ENCODE results near the gene LGR6. TPM values are rescaled to one million over a fixed set of nuclear protein-coding genes. Genes with fewer than 3 reads are reported as not detected.
"Not testable (repeated sequence)": the region's sequence is repeated elsewhere in the genome, so short reads cannot be mapped to it uniquely, and the experiment has no call there.

Gene LGR6
- total RNA-seq, 2 donors from 2014 or later, result 6.0 to 6.1 TPM

DNA sequence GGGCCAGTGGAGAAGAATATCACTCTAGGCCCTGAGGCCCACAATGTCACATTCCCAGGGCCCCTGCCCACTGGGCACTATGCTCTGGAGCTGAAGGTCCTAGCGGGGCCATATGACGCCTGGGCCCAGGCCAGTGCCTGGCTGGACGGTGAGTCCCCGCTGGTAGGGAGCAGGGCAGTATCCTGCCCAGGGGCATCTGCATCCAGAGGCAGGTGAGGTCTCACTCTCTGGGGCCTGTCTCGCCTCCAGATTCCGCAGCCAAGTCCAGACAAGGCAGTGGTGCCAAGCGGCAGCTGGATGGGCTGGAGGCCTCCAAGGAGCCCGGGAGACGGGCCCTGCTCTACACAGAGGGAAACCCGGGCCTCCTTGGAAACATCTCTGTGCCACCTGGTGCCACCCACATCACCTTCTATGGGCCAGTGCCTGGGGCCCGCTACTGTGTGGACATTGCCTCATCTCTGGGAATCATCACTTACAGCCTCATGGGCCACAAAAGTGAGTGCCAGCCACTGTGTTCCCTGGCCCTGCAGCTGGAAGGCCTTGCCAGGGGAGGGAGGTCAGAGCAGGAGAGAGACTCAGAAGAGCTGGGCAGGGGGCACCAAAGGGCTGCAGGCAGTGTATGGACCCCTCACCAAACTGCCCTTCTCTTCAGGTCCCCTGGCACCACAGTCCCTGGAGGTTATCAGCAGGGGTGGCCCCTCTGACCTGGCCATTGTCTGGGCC is 22.1 kb upstream of the LGR6 start:
- ATAC-seq (no peak), DNase-seq (no peak)
- intact Hi-C loops (cut with DNase I), result no loop called here

DNA sequence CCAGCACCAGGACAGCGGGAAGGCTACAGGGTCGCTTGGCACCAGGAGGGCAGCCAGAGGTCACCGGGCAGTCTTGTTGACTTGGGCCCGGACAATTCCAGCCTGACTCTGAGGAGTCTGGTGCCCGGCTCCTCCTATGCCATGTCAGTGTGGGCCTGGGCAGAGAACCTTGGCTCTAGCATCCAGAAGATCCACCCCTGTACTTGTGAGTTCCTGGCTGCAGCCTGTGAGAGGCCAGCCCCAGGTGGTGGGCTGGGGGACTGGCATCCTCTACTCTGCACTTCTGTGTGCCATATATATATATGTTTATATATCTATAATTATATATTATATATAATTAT is 21.6 kb upstream of the LGR6 start:
- intact Hi-C loops (cut with DNase I), result no loop called here
- no peak for ATAC-seq

DNA sequence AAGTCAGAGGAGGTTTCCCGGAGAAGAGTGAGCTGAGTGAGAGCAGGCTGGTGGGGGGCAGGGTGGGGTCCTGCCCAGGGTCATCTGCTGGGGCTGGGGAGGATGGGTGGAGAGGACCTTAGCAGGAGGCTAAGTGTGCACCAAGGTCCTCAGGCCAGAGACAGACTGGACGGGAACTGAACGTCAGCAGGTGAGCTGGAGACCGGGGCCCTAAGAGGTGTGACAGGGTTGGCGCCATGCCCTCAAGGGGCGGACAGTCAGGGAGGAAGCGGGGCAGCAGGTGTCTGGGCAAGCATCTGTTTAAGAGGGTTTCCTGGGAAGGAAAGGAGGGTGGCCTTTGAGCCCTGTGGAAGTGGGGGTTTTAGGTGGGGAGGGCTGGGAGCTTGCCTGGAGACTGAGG is 19.6 kb upstream of the LGR6 start:
- intact Hi-C loops (cut with DNase I), result no loop called here
- no peak for ATAC-seq

More for the DNA sequence above, 21.6 kb upstream of the LGR6 start:
- DNase-seq, result no peak

DNA sequence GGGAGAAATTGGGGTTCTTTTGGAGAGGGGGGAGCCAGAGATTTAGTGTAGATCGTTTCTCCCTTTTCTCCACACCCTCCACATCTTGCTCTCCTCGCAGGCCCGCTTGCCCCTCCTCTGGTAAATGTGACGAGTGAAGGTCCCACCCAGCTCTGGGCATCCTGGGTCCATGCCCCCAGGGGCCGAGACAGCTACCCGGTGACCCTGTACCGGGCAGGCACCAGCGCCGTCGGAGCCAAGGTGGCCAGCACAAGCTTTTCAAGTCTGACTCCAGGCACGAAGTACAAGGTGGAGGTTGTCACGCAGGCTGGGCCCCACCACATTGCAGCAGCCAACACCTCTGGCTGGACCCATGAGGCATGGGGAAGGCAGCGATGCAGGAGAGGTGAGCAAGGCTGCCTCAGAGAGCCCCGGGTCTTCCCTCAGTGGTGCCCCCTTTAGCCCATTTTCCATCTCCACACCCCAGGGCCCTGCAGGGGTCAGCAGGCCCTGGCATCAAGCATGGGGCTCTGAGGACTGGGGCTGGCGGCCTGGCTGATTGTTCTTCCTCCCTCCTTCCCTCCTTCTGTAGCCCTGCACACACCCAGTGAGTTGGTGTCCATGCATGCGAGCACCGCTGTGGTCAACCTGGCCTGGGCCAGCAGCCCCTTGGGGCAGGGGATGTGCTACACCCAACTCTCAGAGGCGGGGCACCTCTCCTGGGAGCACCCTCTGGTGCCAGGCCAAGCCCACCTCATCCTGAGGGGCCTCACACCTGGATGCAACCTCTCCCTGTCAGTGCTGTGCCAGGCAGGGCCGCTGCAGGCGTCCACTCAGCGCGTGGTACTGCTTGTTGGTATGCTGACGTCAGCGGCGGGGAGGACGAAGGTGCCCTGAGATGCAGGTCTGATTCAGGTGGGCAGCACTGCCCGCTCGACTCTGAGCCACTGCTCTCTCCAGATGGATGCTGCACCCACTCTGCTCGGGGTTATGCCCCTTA is 16.4 kb upstream of the LGR6 start:
- intact Hi-C loops (cut with DNase I), result no loop called here
- DNase-seq (no peak), ATAC-seq (no peak)

More for the DNA sequence above, 19.6 kb upstream of the LGR6 start:
- DNase-seq, result no peak

DNA sequence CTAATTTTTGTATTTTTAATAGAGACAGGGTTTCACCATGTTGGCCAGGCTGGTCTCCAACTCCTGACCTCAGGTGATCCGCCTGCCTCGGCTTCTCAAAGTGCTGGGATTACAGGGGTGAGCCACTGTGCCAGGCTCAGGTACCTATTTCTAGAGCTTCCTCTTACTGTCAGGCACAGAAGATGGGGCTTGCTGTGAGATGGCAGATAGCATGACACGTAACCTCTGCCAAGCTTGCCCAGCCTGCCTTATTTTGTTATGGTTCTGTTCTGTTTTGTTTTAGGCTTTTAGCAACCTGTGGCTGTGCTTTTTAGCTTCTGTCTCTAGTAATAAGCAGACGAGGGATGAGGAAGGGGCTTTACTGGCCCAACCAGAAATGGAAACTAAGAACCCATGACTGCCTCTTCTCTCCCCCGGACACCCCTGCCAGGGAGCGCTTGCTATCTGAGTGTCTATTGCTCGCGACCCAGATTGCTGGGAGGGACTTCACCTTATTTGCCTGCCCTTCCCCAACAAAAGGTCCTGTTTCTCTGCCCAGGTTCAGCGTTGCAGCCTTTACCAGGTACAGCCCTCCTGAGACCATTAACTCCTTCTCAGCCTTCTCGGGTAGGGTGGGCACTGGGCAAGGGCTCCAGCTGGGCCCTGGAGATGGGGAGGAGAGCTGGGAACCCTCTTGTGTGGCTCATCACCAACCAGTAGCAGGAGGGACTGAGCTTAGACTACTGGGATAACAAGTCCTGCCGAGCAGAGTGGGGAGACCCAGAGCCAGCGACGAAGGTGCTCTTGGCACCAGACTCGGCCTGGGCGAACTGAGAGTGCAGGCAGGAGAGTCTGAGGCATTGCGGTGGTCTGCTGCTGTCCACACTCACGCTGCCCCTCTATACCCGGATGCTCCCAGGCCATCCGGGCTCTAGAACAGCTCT is 13.5 kb upstream of the LGR6 start:
- DNase-seq (no peak), ATAC-seq (no peak)
- intact Hi-C loops (cut with DNase I), result no loop called here

DNA sequence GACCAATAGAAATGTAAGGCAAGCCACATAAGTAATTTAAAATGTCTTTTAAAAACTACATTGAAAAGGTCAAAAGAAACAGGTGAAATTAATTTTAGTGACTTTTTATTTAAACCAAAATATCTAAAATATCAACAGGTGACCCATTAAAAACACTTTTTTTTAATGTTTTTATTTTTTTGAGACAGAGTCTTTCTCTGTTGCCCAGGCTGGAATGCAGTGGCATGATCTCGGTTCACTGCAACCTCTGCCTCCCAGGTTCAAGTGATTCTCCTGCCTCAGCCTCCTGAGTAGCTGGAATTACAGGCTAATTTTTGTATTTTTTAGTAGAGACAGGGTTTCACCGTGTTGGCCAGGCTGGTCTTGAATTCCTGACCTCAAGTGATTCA is 12.9 kb upstream of the LGR6 start:
- DNase-seq; ATAC-seq; intact Hi-C loops (cut with DNase I): not testable (repeated sequence)

DNA sequence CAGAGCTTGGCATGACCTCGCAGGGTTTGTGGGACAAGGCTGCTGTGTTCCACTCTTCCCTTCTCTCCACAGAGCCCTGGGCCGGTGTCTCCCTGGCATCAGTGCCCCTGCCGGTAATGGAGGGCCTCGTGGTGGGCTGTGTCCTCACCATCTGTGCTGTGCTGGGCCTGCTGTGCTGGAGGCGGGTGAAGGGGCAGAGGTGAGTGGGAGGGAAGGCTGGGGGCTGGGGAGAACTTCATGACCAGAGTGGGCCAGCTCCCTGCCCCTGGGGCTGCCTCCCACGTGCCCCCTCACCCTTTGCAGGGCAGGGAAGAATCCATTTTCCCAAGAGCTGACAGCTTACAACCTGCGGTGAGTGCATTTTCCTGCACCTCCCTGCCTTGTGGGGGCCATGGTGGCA is 12.0 kb upstream of the LGR6 start:
- DNase-seq (no peak), ATAC-seq (no peak)
- intact Hi-C loops (cut with DNase I), result no loop called here

DNA sequence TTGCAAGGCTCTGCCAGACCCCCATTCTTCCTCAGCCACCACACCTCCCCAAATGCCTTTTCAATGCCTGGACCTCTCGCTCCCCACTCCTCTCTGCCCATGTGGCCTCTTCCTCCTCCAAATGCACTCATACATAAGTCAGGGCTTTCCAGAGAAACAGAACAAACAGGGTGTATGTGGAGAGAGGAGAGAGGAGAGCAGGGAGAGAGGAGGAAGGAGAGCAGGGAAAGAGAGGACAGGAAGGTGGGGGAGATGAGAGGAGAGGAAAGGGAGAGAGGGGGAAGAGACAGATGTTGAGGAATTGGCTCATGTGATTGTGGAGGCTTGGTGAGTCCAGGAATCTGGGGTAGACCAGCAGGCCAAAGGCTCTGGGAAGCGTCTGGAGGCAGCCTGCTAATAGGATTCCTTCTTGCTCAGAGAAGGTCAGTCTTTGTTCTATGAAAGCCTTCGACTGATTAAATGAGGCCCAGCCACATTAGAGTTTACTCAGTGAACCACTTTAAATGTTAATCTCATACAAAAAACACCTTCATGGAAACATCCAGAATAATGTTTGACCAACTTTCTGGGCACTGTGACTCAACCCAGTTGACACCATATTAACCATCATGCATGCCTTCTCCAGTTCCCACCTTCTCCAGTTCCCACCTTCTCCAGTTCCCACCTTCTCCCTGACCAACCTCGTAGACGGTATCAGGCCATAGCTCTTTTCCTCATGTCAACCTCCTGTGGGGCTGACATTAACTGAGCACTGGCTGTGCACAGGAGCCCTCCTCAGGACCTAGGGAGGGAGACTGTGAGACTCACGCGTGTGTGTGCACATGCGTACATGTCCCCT is 11.3 kb upstream of the LGR6 start:
- intact Hi-C loops (cut with DNase I), result no loop called here
- DNase-seq (no peak), ATAC-seq (no peak)

DNA sequence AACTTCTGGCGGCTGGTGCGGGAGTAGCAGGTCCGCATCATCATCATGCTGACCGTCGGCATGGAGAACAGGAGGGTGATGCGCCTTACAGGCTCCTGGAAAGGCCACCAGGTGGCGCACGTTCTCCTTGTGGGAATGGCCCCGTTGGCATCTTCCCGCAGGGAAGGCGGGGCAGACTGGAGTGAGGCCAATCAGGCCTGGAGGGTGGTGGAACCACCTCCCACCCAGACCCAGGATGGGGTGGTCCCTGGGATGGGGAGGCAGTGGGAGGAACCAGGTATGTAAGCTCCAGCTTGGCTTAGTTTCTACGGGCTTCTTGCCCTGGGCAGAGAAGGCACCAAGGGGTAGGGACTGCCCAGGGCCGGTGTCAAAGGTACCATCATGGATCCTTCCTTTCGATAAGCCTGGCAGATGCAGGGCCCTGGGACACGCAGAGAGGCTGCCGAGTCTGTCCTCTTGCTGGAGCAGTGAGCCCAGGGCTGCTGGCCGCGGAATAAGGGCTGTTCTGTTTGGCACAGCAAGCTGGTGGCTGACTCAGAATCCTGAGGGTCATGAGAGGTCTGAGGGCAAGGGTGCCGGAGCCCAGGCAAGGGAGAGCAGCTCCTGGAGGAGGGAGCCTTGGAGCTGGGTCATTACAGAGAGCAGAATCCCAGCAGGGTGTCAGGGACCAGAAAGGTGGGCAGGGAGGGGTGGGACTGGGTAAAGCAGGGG is 8.7 kb upstream of the LGR6 start:
- DNase-seq, result peak; percentile 85
- ATAC-seq, result peak; percentile 75 to 79
- intact Hi-C loops (cut with DNase I), result loop anchor here (2.0 to 5.0 kb wide), 2 partner anchors 532 to 534 kb away; no protein-coding TSS in a partner anchor

DNA sequence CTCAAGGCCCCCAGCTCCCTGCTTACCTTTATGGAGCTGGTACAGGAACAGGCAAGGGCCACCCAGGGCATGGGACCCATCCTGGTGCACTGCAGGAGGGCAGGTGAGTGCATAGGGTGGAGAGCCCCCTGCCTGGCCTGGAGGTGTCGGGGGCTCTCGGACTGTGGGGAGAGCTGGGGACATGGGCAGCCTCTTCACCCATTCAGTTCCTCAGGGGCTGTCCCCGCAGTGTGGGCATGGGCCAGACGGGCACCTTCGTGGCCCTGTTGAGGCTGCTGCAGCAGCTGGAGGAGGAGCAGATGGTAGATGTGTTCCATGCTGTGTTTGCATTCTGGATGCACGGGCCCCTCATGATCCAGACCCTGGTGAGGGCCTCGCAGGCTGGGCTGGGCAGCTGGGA is 7.3 kb upstream of the LGR6 start:
- DNase-seq, result no peak
- intact Hi-C loops (cut with DNase I), result loop anchor here in 1 of 2 donors (5.0 kb wide), 1 partner anchor 531 kb away; no protein-coding TSS in a partner anchor

DNA sequence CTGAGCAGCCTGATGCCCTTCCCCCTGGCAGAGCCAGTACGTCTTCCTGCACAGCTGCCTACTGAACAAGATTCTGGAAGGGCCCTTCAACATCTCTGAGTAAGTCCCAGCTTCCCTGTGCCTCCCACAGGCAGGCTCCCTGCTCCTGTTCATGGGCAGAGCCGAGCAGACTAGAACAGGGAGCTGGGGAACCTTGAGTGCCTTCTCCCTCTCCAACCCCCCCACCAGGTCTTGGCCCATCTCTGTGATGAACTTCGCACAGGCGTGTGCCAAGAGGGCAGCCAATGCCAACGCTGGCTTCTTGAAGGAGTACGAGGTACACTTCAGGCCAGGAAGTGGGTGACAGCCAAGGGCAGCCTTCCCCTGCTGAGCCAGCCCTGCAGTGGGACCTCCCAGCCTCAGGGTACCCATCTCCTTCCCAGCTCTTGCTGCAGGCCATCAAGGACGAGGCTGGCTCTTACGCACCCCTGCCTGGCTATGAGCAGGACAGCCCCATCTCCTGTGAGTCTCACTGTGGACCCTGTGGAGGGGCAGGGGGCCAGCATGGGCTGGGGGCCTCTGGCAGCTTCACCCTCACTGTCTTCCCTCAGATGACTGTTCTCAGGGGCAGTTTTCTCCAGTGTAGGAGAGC is 6.4 kb upstream of the LGR6 start:
- intact Hi-C loops (cut with DNase I), result loop anchor here in 1 of 2 donors (5.0 kb wide), 1 partner anchor 530 kb away; no protein-coding TSS in a partner anchor
- DNase-seq (no peak), ATAC-seq (no peak)

More for the DNA sequence above, 7.3 kb upstream of the LGR6 start:
- ATAC-seq, result no peak

DNA sequence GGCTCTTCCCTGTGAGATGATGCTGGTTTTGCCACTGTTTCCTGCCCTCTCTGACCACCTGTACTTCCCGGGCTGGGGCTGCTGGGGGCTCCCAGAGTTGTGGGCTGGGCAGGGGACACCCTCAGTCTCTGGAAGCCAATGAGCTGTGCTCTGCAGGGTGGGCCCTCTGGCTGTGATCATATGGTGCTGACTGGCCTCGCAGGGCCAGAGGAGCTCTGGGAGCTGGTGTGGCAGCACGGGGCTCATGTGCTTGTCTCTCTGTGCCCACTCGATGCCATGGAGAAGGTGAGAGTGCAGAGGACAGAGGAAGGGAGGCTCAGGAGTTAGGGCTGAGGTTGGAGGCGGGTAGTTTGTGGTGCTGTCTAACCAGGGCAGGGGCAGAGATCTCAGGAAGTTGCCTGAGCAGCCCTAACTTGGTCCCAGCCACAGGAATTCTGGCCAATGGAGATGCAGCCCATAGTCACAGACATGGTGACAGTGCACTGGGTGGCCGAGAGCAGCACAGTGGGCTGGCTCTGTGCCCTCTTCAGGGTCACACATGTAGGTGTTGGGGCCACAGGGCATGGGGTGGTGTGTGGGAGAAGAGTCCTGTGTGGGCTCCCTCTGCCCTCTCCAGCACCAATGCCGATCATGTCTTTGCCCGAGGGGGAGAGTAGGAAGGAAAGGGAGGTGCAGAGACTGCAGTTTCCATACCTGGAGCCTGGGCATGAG is 5.7 kb upstream of the LGR6 start:
- intact Hi-C loops (cut with DNase I), result loop anchor here (2.0 to 5.0 kb wide), 2 partner anchors 127 to 529 kb away; no protein-coding TSS in a partner anchor
- no peak for DNase-seq
- ATAC-seq, result no peak

DNA sequence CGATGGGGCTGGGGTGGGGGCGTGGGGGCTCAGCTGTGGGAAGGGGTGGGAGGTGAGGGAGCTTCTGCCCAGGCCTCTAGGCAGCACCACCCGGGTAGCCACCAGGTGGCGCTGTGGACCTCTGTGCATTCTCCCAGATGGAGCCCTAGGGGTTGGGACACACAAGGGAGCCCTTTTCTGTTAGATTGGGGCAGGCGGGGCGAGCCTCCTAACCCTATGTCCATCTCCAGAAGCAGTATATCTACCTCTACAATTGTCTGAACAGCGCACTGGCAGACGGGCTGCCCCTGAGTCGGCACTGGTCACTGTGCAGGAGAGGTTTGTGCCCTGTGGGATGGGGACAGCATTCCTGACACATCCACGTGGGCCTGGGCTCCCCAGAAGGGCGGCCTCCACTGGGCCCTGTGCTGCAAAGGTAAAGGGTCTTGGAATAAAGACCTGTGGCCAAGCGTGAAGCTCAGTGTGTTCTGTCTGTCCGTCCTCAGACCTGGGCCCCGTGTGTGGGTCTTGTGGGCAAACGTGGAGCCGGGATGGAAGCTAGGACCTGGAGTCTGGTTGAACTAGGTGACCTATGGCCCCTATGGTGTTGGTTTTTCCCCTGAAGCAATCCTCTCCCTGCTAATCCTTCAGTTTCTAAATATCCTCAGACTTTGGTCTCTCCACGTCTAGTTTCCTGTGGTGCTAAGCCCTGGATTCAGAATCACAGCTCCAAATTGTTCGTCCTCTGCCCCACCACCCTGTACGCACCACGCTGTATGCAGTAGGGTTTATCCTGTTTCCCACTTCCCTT is 4.4 kb upstream of the LGR6 start:
- DNase-seq, result peak; percentile 81
- intact Hi-C loops (cut with DNase I), result loop anchor here (2.0 to 5.0 kb wide), 2 partner anchors 126 to 528 kb away; no protein-coding TSS in a partner anchor
- ATAC-seq, result peak; percentile 50 to 69

DNA sequence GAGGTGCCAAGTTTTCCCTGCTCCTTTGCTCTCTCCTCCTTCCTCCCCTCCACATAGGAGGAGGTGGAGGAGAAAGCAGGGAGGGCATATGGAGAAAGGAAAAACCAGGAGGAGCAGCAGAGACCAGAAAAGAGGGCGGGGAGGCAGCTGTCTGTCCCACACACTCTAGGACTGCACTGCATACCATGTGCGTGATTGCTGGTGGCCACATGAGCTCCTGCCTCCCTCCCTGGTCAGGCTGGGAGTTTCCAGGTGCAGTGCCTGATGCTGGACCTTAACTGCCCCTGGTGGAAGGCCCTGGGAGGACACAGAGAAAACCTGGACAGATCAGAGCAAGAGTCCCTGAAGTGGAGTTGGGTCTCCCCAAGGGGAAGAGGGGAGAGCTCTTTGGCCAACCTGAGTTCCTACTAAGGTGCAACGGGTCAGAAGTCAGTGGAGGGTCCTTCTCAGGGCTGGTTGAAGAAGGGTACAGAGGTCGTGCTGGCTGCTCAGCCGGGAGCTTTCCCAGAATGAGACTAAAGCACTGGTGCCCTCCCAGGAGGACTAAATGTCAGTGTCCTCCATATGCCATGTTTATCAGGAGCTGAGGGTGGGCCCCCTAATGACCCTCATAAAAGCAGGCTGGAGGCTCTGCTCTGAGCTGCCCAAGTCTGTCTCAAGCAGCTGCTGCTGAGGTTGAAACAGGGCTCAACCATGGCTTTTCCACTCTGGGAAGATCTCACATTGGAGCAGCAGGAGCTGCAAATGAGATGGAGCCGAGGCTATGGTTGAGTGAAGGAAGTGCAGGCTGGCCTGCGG is 3.5 kb upstream of the LGR6 start:
- intact Hi-C loops (cut with DNase I), result loop anchor here (2.0 to 5.0 kb wide), 3 partner anchors 125 to 527 kb away; no protein-coding TSS in a partner anchor
- ATAC-seq (no peak), DNase-seq (no peak)

DNA sequence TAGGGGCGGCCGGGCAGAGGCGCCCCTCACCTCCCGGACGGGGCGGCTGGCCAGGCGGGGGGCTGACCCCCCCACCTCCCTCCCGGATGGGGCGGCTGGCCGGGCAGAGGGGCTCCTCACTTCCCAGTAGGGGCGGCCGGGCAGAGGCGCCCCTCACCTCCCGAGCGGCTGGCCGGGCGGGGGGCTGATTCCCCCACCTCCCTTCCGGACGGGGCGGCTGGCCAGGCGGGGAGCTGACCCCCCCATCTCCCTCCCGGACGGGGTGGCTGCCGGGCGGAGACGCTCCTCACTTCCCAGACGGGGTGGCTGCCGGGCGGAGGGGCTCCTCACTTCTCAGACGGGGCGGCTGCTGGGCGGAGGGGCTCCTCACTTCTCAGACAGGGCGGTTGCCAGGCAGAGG is 2.2 kb upstream of the LGR6 start:
- DNase-seq, ATAC-seq: not testable (repeated sequence)
- intact Hi-C loops (cut with DNase I), result loop anchor here in 1 of 2 donors (5.0 kb wide), 1 partner anchor 126 kb away; no protein-coding TSS in a partner anchor

All from left cardiac atrium (tissue), 4 donors.